Chondrocyte (in vitro differentiated cells): ENCODE data around the gene THOC2. TPM values are rescaled to one million over a fixed set of nuclear protein-coding genes. Genes with fewer than 3 reads are reported as not detected.
"Not testable (repeated sequence)": the region's sequence is repeated elsewhere in the genome, so short reads cannot be mapped to it uniquely, and the experiment has no call there.

Experiments
- DNase-seq: peaks from one replicate; pipeline ENCODE4 v3.0.0; 2021; ENCODE audit warnings: mixed read lengths, low spot score
- H3K27ac Mint-ChIP-seq: one replicate; pipeline ENCODE4 v1.8.0; 2021; ENCODE audit warnings: mild to moderate bottlenecking, moderate library complexity, mixed read lengths; ENCODE audit not compliant: unreplicated experiment
- H3K27me3 Mint-ChIP-seq: 2 replicates; pipeline ENCODE4 v1.8.0; 2021; ENCODE audit warnings: low read depth, mixed read lengths
- H3K36me3 Mint-ChIP-seq: 2 replicates; pipeline ENCODE4 v1.8.0; 2021; ENCODE audit warnings: low read depth, mixed read lengths
- H3K4me1 Mint-ChIP-seq: 2 replicates; pipeline ENCODE4 v1.8.0; 2021; ENCODE audit warnings: low read depth, mild to moderate bottlenecking, mixed read lengths
- H3K4me3 Mint-ChIP-seq: one replicate; pipeline ENCODE4 v1.8.0; 2021; ENCODE audit warnings: mild to moderate bottlenecking, moderate library complexity, mixed read lengths; ENCODE audit not compliant: unreplicated experiment
- H3K9me3 Mint-ChIP-seq: 2 replicates; pipeline ENCODE4 v1.8.0; 2021; ENCODE audit warnings: low read depth, mixed read lengths
- total RNA-seq: library from RNA; stranded (reverse); gene quantifications from 3 replicates; pipeline ENCODE4 v1.2.1, GENCODE V29; 2021
- TF ChIP-seq, protein P1 (sequence below): fragments of 200-600 bp; sonication (generic); IDR thresholded peaks from 2 replicates; pipeline ENCODE4 v1.5.0; 2021; ENCODE audit warnings: antibody characterized with exemption, mild to moderate bottlenecking, moderate library complexity

THOC2 gene
- total RNA-seq, 1 donor from 2014 or later, result 50.1 TPM

DNA sequence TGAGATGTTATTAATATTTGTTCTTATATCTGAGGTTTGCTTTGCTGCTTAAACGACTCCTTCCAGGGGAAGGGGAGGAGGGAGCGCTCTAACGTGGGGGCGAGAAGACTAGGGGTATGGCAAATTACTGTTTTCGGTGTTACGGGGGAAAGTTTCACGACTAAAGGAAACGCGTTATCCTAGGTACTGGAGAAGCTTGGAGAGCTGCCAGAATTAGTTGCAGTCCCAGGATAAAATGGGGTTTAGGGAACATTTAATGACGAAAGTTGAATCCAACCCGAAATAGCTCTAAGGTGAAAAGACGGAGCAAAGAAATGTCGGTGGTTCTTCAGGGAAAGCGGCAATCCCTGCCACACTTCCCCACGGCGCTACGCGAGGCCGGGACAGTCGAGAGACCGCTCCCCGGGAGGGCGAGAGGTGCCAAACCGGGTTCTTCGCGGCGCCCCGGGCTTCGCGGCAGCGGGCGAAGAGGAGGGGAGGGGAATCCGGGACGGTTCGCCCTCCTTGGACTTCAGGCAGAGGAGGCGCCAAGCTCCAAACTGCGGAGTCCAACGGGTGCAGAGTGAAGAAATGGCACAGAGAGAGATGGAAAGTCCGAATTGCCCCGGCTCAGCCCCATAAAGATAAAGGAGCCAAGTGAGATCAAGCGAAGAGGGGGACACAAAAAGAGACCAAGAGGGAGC lies 724 bp downstream of the THOC2 start:
- Mint-ChIP-seq H3K4me1 (peaks cover 20% of the 10 kb centered on the region), H3K9me3 (no peaks in the 10 kb centered on the region), H3K36me3 (no peaks in the 10 kb centered on the region), H3K4me3 (peak overlapping the region; percentile 90), H3K27ac (peak overlapping the region; percentile 93), H3K27me3 (no peaks in the 10 kb centered on the region)
- TF ChIP-seq, protein P1, sequence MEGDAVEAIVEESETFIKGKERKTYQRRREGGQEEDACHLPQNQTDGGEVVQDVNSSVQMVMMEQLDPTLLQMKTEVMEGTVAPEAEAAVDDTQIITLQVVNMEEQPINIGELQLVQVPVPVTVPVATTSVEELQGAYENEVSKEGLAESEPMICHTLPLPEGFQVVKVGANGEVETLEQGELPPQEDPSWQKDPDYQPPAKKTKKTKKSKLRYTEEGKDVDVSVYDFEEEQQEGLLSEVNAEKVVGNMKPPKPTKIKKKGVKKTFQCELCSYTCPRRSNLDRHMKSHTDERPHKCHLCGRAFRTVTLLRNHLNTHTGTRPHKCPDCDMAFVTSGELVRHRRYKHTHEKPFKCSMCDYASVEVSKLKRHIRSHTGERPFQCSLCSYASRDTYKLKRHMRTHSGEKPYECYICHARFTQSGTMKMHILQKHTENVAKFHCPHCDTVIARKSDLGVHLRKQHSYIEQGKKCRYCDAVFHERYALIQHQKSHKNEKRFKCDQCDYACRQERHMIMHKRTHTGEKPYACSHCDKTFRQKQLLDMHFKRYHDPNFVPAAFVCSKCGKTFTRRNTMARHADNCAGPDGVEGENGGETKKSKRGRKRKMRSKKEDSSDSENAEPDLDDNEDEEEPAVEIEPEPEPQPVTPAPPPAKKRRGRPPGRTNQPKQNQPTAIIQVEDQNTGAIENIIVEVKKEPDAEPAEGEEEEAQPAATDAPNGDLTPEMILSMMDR, result no peak
- no peak for DNase-seq

DNA sequence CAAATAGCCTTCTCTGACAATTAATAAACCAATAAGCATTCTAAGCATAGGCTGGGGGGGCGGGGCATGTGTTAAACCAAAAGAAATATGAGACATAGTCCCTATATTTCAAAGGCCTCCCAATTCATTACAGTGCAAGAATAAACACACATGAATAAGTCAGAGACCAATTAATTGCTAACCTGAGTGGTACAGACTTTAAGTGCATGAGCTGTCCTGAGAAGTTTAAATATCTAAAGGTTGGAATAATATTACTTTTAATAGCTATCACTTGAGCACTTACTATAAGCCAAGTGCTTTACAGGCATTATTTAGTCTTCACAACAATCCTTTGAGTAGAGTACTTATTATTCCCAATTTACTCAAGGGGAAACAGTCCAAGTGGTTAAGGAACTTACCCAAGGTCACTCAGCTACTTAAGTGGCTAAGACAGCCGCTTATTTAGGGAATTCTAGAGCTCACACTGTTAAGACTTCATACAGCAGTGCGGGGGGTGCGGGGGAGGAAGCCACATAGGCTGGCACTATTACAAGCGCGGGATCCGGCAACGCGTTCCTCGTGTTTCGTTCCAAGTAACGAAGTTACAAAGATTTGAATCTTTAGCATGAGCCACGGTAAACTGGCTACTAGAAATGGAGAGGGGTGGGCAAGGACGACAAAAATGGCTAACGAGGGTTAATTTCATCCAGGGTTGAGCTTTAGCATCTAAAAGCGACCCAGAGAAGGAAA lies 1.4 kb downstream of the THOC2 start:
- no peaks in the 10 kb centered on the region for H3K9me3 Mint-ChIP-seq
- DNase-seq, result no peak

DNA sequence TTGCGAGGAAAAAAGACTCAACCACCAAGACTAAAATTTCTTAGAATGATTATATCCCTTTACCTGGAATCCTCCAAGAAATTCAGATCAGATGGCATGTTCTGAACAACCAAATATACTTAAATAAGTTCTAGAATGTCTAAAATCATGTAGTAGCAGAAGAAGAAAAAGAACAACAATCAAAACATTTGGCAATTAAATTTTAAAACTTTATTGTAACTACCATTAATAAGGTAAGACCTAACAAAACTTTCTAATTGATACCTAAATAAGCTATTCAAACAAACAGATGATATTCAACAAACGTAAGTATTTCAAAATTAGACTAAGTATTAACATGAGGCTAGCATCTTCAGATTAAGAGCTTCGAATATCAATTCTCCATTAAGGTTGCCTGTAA lies 4.3 kb downstream of the THOC2 start:
- Mint-ChIP-seq H3K36me3 (no peaks in the 10 kb centered on the region), H3K27ac (no peak overlapping the region), H3K4me3 (no peak overlapping the region), H3K27me3 (no peaks in the 10 kb centered on the region), H3K4me1 (peaks cover 20% of the 10 kb centered on the region), H3K9me3 (no peaks in the 10 kb centered on the region)
- TF ChIP-seq, protein P1, result no peak
- DNase-seq, result no peak

More for the DNA sequence above, 1.4 kb downstream of the THOC2 start:
- H3K4me1 Mint-ChIP-seq, result peaks cover 20% of the 10 kb centered on the region
- H3K27ac Mint-ChIP-seq, result peak overlapping the region; percentile 93
- TF ChIP-seq, protein P1, result no peak
- no peaks in the 10 kb centered on the region for H3K36me3 Mint-ChIP-seq
- H3K27me3 Mint-ChIP-seq, result no peaks in the 10 kb centered on the region
- peak overlapping the region; percentile 90 for H3K4me3 Mint-ChIP-seq

DNA sequence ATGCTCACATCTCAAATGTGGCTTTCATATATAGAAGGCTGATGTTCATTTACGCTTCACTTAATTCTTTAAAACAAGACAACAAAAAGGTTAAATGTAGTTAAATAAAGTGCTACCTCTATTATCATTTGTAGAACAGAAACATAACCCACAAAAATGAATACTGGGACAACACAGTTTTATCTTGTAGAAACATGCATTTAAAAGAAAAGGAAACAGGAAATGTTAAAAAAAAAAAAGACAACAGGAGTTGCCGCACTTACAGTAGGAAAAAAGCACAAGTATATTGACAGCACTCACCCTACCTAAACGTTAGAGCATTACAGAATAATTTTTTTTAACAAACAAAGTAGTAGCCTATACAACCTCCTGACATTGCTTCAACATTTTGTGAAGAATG lies 4.8 kb downstream of the THOC2 start:
- TF ChIP-seq, protein P1, result no peak
- Mint-ChIP-seq H3K27ac (no peak overlapping the region), H3K4me1 (peaks cover 17% of the 10 kb centered on the region), H3K4me3 (no peak overlapping the region), H3K9me3 (no peaks in the 10 kb centered on the region), H3K36me3 (no peaks in the 10 kb centered on the region), H3K27me3 (no peaks in the 10 kb centered on the region)
- no peak for DNase-seq

DNA sequence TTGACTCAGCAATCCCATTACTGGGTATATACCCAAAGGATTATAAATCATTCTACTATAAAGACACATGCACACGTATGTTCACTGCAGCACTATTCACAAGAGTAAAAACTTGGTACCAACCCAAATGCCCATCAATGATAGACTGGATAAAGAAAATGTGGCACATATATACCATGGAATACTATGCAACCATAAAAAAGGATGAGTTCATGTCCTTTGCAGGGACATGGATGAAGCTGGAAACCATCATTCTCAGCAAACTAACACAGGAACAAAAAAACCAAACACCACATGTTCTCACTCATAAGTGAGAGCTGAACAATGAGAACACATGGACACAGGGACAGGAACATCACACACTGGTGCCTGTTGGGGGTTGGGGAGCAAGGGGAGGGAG lies 10.7 kb downstream of the THOC2 start:
- not testable (repeated sequence) for DNase-seq, H3K4me1 Mint-ChIP-seq, H3K36me3 Mint-ChIP-seq, H3K4me3 Mint-ChIP-seq, H3K27me3 Mint-ChIP-seq, H3K27ac Mint-ChIP-seq, H3K9me3 Mint-ChIP-seq
